Neural cell (in vitro differentiated cells): ENCODE measurements around the gene CSPG4.

Experiments
- CTCF ChIP-seq: fragments of 450-650 bp; IDR thresholded peaks from 2 replicates; pipeline ENCODE4 v1.5.1; 2014; ENCODE audit warnings: antibody characterized with exemption, mild to moderate bottlenecking, moderate library complexity; ENCODE audit not compliant: poor library complexity, severe bottlenecking
- EP300 ChIP-seq: fragments of 450-650 bp; conservative IDR thresholded peaks from 2 replicates; pipeline ENCODE4 v1.6.1; 2014; ENCODE audit warnings: antibody characterized with exemption, mild to moderate bottlenecking, moderate library complexity; ENCODE audit not compliant: poor library complexity, severe bottlenecking
- EZH2 ChIP-seq: fragments of 200-600, 300-800 bp; shearing (Covaris generic), sonication (generic); IDR thresholded peaks from 2 replicates; pipeline ENCODE4 v1.6.1; 2014; ENCODE audit warnings: antibody characterized with exemption, low read length, borderline replicate concordance, mild to moderate bottlenecking; ENCODE audit not compliant: insufficient read depth, poor library complexity, severe bottlenecking
- POLR2AphosphoS5 ChIP-seq: IDR thresholded peaks from 2 replicates; pipeline ENCODE4 v1.6.1; 2012
- RAD21 ChIP-seq: fragments of 450-650 bp; conservative IDR thresholded peaks from 2 replicates; pipeline ENCODE4 v1.6.1; 2014; ENCODE audit warnings: antibody characterized with exemption, mild to moderate bottlenecking, moderate library complexity
- TAF1 ChIP-seq: IDR thresholded peaks from 2 replicates; pipeline ENCODE4 v1.6.1; 2012; ENCODE audit warnings: low read depth
- TF ChIP-seq, protein P1 (sequence below): IDR thresholded peaks from 2 replicates; pipeline ENCODE4 v1.6.1; 2012; ENCODE audit warnings: borderline replicate concordance

DNA sequence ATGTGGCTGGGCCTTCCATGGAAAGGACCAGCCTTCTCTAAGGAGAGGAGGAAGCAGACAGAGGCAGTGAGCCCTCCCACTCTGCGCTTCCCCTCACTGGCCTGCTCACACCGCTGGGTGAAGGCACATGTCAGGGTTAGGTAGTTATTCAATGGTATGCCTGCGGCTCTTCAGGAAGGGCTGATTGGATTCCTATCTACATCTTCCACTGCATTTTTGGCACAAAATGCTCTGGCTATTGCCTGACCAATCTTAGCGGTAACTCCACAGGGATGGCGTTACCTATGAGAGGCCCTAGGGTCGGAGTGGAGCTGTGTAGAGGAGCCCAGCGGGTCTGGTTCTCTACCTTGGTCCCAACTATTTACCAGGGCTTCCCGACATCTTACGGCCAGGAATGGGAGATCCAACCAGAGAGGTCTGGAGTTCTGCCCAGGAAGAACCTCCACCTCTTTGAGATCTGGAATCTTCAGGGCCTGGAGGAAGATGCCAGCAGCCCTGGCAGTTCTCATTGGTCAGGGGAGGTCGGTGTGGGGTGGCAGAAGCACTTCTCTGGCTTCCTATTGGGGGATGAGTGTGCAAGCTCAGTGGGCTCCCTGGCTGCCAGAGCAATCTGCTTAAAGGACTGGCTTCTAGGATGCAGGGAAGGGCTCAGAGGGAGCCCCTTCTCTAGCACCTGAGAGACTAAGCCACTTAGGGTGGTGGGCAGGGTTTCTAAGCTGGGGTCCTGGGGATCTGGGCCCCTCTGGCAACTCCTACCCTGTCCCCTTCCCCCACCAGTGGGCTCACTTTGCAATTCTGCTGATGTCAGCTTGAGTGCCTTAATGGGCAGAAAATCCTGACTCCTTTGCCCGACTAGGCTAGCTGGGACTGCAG is 40.7 kb downstream of the CSPG4 start:
- no peak for TF ChIP-seq CTCF
- TF ChIP-seq POLR2AphosphoS5 = no peak
- TF ChIP-seq EP300 = no peak
- no peak for TF ChIP-seq TAF1
- no peak for TF ChIP-seq RAD21
- TF ChIP-seq, protein P1, sequence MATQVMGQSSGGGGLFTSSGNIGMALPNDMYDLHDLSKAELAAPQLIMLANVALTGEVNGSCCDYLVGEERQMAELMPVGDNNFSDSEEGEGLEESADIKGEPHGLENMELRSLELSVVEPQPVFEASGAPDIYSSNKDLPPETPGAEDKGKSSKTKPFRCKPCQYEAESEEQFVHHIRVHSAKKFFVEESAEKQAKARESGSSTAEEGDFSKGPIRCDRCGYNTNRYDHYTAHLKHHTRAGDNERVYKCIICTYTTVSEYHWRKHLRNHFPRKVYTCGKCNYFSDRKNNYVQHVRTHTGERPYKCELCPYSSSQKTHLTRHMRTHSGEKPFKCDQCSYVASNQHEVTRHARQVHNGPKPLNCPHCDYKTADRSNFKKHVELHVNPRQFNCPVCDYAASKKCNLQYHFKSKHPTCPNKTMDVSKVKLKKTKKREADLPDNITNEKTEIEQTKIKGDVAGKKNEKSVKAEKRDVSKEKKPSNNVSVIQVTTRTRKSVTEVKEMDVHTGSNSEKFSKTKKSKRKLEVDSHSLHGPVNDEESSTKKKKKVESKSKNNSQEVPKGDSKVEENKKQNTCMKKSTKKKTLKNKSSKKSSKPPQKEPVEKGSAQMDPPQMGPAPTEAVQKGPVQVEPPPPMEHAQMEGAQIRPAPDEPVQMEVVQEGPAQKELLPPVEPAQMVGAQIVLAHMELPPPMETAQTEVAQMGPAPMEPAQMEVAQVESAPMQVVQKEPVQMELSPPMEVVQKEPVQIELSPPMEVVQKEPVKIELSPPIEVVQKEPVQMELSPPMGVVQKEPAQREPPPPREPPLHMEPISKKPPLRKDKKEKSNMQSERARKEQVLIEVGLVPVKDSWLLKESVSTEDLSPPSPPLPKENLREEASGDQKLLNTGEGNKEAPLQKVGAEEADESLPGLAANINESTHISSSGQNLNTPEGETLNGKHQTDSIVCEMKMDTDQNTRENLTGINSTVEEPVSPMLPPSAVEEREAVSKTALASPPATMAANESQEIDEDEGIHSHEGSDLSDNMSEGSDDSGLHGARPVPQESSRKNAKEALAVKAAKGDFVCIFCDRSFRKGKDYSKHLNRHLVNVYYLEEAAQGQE = no peak
- TF ChIP-seq EZH2 = no peak
